ENCODE measurements around the gene OXTR. TPM values are rescaled to one million over a fixed set of nuclear protein-coding genes. Genes with fewer than 3 reads are reported as not detected.

The OXTR gene
- total RNA-seq, 2 donors from 2014 or later = 0.47 to 0.52 TPM

DNA sequence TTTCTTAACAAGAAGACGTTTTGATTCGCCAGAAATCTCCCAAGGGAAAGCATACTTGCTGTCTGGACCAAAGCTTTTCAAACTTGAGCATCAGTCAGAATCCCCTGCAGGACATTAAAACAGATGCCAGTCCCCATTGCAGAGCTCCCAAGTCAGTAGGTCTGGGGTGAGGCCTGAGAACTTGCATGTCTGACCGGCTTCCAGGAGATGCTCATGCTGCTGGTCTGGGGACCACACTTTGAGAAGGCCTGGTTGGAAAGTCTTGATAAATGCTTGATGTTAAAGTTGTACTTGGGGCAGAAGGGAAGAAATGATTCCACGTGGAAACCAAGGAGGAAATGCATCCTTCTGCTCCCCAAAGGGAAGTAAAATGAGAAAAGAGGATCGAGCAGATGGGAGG lies 60.1 kb downstream of the OXTR start:
- no peak overlapping the region for H3K27ac ChIP-seq

GRCh38 chr3:8705575-8705974 lies 63.8 kb downstream of the OXTR start:
- DNase-seq (ENCODE audit: low spot score) = no peak
- Histone ChIP-seq H3K27ac (no peak overlapping the region), H3K36me3 (no peaks in the 10 kb centered on the region), H3K4me1 (no peaks in the 10 kb centered on the region), H3K9me3 (no peaks in the 10 kb centered on the region), H3K4me3 (no peak overlapping the region), H3K27me3 (no peaks in the 10 kb centered on the region)
- TF ChIP-seq CTCF (IDR thresholded peaks at IDR 0.05) = no peak

More for the DNA sequence above, 60.1 kb downstream of the OXTR start:
- no peak overlapping the region for H3K4me3 ChIP-seq
- H3K4me1 ChIP-seq = no peaks in the 10 kb centered on the region
- H3K9me3 ChIP-seq = no peaks in the 10 kb centered on the region
- DNase-seq (ENCODE audit: low spot score) = no peak
- no peaks in the 10 kb centered on the region for H3K36me3 ChIP-seq
- TF ChIP-seq CTCF (IDR thresholded peaks at IDR 0.05) = no peak
- no peaks in the 10 kb centered on the region for H3K27me3 ChIP-seq

DNA sequence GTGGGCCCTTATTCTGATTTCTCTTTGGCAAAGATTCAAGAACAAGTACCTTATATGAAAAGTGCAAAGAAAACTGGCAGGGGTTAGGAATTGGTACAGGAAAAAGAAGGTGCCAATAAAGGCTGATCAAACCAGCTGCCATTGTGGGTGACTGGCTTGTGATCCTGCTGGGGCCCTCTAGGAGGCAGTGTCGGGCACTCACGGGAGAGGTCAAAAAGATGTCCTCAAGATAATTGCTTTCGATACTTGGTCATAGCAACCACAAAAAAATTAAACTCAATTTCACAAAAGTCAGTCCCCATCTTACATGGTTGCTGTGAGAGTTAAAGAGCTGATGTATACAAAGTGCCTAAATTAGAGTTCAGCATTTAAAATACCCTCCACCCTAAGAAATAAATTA lies 66.9 kb downstream of the OXTR start:
- Histone ChIP-seq H3K4me3 (no peak overlapping the region), H3K4me1 (no peaks in the 10 kb centered on the region), H3K27ac (no peak overlapping the region), H3K9me3 (no peaks in the 10 kb centered on the region), H3K36me3 (no peaks in the 10 kb centered on the region), H3K27me3 (no peaks in the 10 kb centered on the region)
- DNase-seq (ENCODE audit: low spot score) = no peak
- no peak for TF ChIP-seq CTCF (IDR thresholded peaks at IDR 0.05)

Other genes starting within 250 kb of the OXTR start
- under 1 TPM; 0.59 to 0.82 TPM for gene SSUH2, start 124.8 kb downstream of the OXTR start, total RNA-seq
- gene CAV3, start 35.8 kb downstream of the OXTR start, total RNA-seq = 10 to 100 TPM; 16.7 to 22.9 TPM
- 1 to 10 TPM; 2.4 to 3.6 TPM for gene RAD18, start 193.9 kb upstream of the OXTR start, total RNA-seq